H1 (cell line): ENCODE data around the gene PPP1R14C. TPM values are rescaled to one million over a fixed set of nuclear protein-coding genes. Genes with fewer than 3 reads are reported as not detected.

ENCODE experiments used
- CBX8 ChIP-seq: fragments of 300-800, 300-1000 bp; sonication (generic); IDR thresholded peaks from 2 replicates; pipeline ENCODE4 v1.7.1; 2016; ENCODE audit warnings: low read depth, low read length, borderline replicate concordance
- CHD1 ChIP-seq: IDR thresholded peaks from 2 replicates; pipeline ENCODE4 v1.6.1; 2012; ENCODE audit warnings: low read depth, low read length, improper control_type of control experiment
- CTBP2 ChIP-seq: IDR thresholded peaks from 2 replicates; pipeline ENCODE4 v1.7.0; 2011; ENCODE audit warnings: borderline replicate concordance, mild to moderate bottlenecking, moderate library complexity, mixed read lengths, low read length; ENCODE audit not compliant: insufficient read depth, insufficient read length
- FOSL1 ChIP-seq: IDR thresholded peaks from 2 replicates; pipeline ENCODE4 v1.6.1; 2011; ENCODE audit warnings: mild to moderate bottlenecking, low read depth, low read length, moderate library complexity; ENCODE audit not compliant: insufficient read depth
- HDAC6 ChIP-seq: IDR thresholded peaks from one replicate; pipeline ENCODE4 v1.7.1; 2012; ENCODE audit warnings: low read depth, mild to moderate bottlenecking, inconsistent platforms, low read length, moderate library complexity
- JUN ChIP-seq: IDR thresholded peaks from 2 replicates; pipeline ENCODE4 v1.6.1; 2011; ENCODE audit warnings: low read depth, mild to moderate bottlenecking, improper control_type of control experiment, low read length
- MAFK ChIP-seq: IDR thresholded peaks from 2 replicates; pipeline ENCODE4 v1.6.1; 2012; ENCODE audit warnings: low read depth, mild to moderate bottlenecking, improper control_type of control experiment, low read length
- RXRA ChIP-seq: IDR thresholded peaks from 2 replicates; pipeline ENCODE4 v1.6.1; 2011; ENCODE audit warnings: low read depth, mild to moderate bottlenecking, low read length, moderate library complexity; ENCODE audit not compliant: insufficient read depth
- SIN3A ChIP-seq, 2 experiments: IDR thresholded peaks in 1 of 2; conservative IDR thresholded peaks in 1 of 2; 2 replicates each; pipeline ENCODE4 v1.6.1; 2011 to 2012; ENCODE audit warnings: low read length in 2 of 2, improper control_type of control experiment in 1 of 2, low read depth in 1 of 2, mild to moderate bottlenecking in 1 of 2
- SUZ12 ChIP-seq: fragments of 200-600 bp; sonication (generic); IDR thresholded peaks from 2 replicates; pipeline ENCODE4 v1.6.1; 2012; ENCODE audit warnings: mild to moderate bottlenecking, inconsistent platforms, low read length, moderate library complexity, mixed read lengths
- polyA plus RNA-seq, 7 experiments: library from polyadenylated mRNA; depleted of rRNA in 3 of 7; stranded (reverse) in 5 of 7; unstranded in 2 of 7; fragments of >200 nt in 5 of 7; fragments of 200-250 nt in 2 of 7; gene quantifications; 1 replicate in 5 of 7; 2 replicates in 1 of 7; 4 replicates in 1 of 7; pipeline versions ENCODE4 v1.2.1 to v1.2.3, GENCODE V29; 2011 to 2013; ENCODE audit warnings: missing spikeins in 2 of 7, mixed read lengths in 2 of 7
- total RNA-seq: library from RNA; stranded (reverse); fragmentation: NEBNext Ultra II Directional; extraction: Animal tissue kit (Norgen Biotek cat#: 25700); gene quantifications from 2 replicates; pipeline ENCODE4 v1.2.1, GENCODE V29; 2021
- TF ChIP-seq, protein P1 (sequence below): fragments of 300-600 bp; sonication (generic); IDR thresholded peaks from 2 replicates; pipeline ENCODE4 v1.7.1; 2012; ENCODE audit warnings: low read length, moderate library complexity, mild to moderate bottlenecking, inconsistent platforms; ENCODE audit not compliant: insufficient replicate concordance

Gene PPP1R14C
- total and polyA plus RNA-seq, 2 of the 8 experiments (the other 6 are each of a cell fraction or from before 2014, with no cell fraction given): 0.30 to 0.61 TPM

DNA sequence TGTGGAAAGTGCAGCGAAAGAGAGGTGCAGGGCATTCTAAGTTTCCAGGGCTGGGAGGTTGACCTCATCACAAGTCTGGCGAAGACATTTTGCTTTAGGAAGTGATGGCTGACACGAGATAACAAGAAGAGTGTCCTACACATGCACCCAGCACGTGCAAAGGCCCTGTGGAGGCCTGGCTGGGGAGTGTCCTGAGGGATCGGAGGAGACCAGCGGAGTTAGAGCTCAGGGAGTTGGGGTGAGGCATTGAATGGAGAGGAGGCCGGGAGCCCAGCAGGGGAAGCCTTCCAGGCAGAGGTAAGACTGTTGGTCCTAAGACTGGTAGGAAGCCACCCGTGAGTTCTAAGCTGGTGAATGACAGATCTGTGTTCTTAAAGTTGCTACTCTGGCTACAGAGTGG, 58.4 kb downstream of the PPP1R14C start (continued):
- TF ChIP-seq, protein P1, sequence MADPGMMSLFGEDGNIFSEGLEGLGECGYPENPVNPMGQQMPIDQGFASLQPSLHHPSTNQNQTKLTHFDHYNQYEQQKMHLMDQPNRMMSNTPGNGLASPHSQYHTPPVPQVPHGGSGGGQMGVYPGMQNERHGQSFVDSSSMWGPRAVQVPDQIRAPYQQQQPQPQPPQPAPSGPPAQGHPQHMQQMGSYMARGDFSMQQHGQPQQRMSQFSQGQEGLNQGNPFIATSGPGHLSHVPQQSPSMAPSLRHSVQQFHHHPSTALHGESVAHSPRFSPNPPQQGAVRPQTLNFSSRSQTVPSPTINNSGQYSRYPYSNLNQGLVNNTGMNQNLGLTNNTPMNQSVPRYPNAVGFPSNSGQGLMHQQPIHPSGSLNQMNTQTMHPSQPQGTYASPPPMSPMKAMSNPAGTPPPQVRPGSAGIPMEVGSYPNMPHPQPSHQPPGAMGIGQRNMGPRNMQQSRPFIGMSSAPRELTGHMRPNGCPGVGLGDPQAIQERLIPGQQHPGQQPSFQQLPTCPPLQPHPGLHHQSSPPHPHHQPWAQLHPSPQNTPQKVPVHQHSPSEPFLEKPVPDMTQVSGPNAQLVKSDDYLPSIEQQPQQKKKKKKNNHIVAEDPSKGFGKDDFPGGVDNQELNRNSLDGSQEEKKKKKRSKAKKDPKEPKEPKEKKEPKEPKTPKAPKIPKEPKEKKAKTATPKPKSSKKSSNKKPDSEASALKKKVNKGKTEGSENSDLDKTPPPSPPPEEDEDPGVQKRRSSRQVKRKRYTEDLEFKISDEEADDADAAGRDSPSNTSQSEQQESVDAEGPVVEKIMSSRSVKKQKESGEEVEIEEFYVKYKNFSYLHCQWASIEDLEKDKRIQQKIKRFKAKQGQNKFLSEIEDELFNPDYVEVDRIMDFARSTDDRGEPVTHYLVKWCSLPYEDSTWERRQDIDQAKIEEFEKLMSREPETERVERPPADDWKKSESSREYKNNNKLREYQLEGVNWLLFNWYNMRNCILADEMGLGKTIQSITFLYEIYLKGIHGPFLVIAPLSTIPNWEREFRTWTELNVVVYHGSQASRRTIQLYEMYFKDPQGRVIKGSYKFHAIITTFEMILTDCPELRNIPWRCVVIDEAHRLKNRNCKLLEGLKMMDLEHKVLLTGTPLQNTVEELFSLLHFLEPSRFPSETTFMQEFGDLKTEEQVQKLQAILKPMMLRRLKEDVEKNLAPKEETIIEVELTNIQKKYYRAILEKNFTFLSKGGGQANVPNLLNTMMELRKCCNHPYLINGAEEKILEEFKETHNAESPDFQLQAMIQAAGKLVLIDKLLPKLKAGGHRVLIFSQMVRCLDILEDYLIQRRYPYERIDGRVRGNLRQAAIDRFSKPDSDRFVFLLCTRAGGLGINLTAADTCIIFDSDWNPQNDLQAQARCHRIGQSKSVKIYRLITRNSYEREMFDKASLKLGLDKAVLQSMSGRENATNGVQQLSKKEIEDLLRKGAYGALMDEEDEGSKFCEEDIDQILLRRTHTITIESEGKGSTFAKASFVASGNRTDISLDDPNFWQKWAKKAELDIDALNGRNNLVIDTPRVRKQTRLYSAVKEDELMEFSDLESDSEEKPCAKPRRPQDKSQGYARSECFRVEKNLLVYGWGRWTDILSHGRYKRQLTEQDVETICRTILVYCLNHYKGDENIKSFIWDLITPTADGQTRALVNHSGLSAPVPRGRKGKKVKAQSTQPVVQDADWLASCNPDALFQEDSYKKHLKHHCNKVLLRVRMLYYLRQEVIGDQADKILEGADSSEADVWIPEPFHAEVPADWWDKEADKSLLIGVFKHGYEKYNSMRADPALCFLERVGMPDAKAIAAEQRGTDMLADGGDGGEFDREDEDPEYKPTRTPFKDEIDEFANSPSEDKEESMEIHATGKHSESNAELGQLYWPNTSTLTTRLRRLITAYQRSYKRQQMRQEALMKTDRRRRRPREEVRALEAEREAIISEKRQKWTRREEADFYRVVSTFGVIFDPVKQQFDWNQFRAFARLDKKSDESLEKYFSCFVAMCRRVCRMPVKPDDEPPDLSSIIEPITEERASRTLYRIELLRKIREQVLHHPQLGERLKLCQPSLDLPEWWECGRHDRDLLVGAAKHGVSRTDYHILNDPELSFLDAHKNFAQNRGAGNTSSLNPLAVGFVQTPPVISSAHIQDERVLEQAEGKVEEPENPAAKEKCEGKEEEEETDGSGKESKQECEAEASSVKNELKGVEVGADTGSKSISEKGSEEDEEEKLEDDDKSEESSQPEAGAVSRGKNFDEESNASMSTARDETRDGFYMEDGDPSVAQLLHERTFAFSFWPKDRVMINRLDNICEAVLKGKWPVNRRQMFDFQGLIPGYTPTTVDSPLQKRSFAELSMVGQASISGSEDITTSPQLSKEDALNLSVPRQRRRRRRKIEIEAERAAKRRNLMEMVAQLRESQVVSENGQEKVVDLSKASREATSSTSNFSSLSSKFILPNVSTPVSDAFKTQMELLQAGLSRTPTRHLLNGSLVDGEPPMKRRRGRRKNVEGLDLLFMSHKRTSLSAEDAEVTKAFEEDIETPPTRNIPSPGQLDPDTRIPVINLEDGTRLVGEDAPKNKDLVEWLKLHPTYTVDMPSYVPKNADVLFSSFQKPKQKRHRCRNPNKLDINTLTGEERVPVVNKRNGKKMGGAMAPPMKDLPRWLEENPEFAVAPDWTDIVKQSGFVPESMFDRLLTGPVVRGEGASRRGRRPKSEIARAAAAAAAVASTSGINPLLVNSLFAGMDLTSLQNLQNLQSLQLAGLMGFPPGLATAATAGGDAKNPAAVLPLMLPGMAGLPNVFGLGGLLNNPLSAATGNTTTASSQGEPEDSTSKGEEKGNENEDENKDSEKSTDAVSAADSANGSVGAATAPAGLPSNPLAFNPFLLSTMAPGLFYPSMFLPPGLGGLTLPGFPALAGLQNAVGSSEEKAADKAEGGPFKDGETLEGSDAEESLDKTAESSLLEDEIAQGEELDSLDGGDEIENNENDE: no peak
- TF ChIP-seq SIN3A (conservative IDR thresholded peaks at IDR 0.05 in 1 of 2, IDR thresholded peaks at IDR 0.05 in 1 of 2; ENCODE audit: low read depth in 1 of 2, low read length in 2 of 2): no peak
- no peak for TF ChIP-seq CHD1
- TF ChIP-seq SUZ12: no peak
- TF ChIP-seq FOSL1: no peak
- no peak for TF ChIP-seq CBX8
- no peak for TF ChIP-seq CTBP2
- no peak for TF ChIP-seq RXRA
- TF ChIP-seq HDAC6: no peak
- TF ChIP-seq JUN: no peak
- TF ChIP-seq MAFK: no peak
